ENCODE measurements around the gene AXIN1. TPM values are rescaled to one million over a fixed set of nuclear protein-coding genes. Genes with fewer than 3 reads are reported as not detected.
A peak's percentile ranks its signal among the peaks of the same experiment; 100 is the strongest.

Gene AXIN1
- total RNA-seq, 1 donor from 2014 or later, result 31.5 TPM

GRCh38 chr16:356741-357140 lies 4.2 kb upstream of the AXIN1 start:
- DNase-seq (ENCODE audit: extremely low spot score, unreplicated experiment), result no peak
- Mint-ChIP-seq H3K27ac (ENCODE audit: unreplicated experiment) (no peak overlapping the region), H3K36me3 (ENCODE audit: unreplicated experiment) (no peaks in the 10 kb centered on the region), H3K4me1 (ENCODE audit: unreplicated experiment) (no peaks in the 10 kb centered on the region), H3K9me3 (ENCODE audit: unreplicated experiment) (no peaks in the 10 kb centered on the region), H3K27me3 (ENCODE audit: unreplicated experiment) (no peaks in the 10 kb centered on the region), H3K4me3 (ENCODE audit: unreplicated experiment) (no peak overlapping the region)
- no peak for TF ChIP-seq CTCF (IDR thresholded peaks at IDR 0.05)

DNA sequence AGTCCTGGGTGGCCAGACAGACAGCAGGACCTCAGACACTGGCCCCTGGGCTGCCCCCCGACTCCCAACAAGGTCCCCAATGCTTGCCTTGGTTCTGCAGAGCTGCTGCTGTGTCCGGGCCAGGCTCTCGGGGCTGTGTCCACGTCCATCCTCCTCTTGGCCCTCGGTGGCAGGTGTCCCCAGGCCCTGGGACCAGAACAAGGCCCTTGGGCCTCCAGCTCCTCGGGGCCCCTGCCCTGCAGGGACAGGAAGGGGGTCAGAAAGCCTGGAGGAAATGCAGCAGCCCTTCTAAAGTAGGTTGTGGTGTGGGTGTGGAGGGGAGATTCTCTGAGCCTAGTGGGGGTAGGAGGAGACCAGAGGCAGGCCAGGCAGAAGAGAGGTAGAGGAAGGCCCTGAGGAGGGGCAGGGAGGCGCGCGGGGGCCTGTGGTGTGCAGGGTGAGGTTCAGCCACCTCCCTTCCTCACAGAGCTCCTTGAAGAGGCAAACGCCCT lies 2.5 kb upstream of the AXIN1 start:
- no peak for TF ChIP-seq CTCF (IDR thresholded peaks at IDR 0.05)
- no peak for DNase-seq (ENCODE audit: extremely low spot score, unreplicated experiment)
- no peak overlapping the region for H3K4me3 Mint-ChIP-seq (ENCODE audit: unreplicated experiment)
- peaks cover 4% of the 10 kb centered on the region for H3K36me3 Mint-ChIP-seq (ENCODE audit: unreplicated experiment)
- no peaks in the 10 kb centered on the region for H3K27me3 Mint-ChIP-seq (ENCODE audit: unreplicated experiment)
- H3K4me1 Mint-ChIP-seq (ENCODE audit: unreplicated experiment), result peaks cover 12% of the 10 kb centered on the region
- no peaks in the 10 kb centered on the region for H3K9me3 Mint-ChIP-seq (ENCODE audit: unreplicated experiment)
- H3K27ac Mint-ChIP-seq (ENCODE audit: unreplicated experiment), result no peak overlapping the region

DNA sequence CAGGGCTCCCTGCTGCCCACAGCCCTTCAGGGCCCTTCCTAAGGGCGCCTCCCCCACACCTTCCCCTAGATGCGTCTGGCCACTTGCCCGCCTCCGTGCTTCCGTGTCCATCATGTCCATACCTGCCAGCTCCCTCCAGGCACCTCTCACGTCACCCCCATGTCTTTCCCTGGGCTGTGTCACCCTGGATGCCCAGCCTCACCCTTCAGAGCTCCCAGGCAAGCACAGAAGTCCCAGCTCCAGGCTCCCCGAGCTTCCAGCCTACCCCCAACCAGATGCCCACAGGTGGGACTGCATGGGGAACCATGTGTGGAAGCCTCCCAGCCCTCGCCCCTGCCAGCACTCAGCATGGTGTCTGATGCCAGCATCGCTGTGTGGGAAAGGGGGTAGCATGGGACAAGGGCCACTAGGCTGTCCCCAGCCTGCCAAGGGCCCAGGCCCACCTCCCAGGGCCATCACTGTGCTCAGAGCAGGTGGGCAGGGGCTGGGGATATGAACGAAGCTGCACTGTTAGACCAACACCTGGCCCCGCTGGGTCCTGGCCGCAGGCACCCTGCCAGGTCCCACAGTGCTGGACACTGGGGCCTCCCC lies 1.9 kb upstream of the AXIN1 start:
- no peak for DNase-seq (ENCODE audit: extremely low spot score, unreplicated experiment)
- Mint-ChIP-seq H3K27ac (ENCODE audit: unreplicated experiment) (no peak overlapping the region), H3K4me1 (ENCODE audit: unreplicated experiment) (peaks cover 12% of the 10 kb centered on the region), H3K4me3 (ENCODE audit: unreplicated experiment) (no peak overlapping the region), H3K36me3 (ENCODE audit: unreplicated experiment) (peaks cover 4% of the 10 kb centered on the region), H3K27me3 (ENCODE audit: unreplicated experiment) (no peaks in the 10 kb centered on the region), H3K9me3 (ENCODE audit: unreplicated experiment) (no peaks in the 10 kb centered on the region)
- no peak for TF ChIP-seq CTCF (IDR thresholded peaks at IDR 0.05)

DNA sequence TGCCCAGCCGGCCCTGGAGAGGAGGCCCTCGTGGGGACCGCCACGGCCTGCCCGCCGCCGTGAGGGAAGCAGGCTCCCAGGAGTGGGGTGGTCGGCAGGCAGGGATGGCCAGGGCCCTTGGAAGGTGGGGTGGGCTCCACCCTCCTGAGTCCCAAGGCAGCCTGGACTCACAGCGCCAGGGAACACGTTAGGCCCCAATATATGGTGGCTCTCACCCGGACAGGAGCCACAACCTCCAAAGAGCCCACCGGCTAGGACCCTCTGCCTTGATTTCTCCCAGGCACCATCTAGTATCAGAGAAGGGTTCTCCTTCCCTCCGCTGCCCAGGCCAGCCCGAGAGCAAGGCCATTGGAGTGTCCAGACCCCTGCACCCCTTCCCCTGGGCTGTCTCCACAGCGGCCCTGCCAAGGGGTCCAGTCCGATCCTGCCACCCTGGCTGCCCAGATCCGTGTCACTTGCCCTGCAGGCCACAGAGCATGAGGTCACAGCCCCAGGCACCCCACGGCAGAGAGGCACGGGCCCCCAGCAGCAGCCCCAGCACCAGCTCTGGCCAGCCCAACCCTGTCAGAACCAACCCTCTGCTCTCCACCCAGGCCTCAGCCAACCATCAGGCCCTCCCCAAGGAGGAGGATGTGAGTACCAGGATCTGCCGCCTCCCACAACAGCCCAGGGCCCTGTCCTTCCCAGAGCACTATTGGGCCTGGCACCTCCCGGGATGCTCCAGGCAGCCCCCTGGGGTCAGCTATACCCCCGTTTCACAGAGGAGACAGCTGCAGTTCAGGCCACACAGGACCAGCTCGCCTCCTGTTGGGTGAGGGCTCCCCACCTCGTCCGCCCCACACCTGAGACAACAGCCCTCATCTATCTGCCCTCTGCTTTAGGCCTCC lies 1.1 kb upstream of the AXIN1 start:
- Mint-ChIP-seq H3K27ac (ENCODE audit: unreplicated experiment) (no peak overlapping the region), H3K36me3 (ENCODE audit: unreplicated experiment) (peaks cover 4% of the 10 kb centered on the region), H3K4me1 (ENCODE audit: unreplicated experiment) (peaks cover 12% of the 10 kb centered on the region), H3K27me3 (ENCODE audit: unreplicated experiment) (no peaks in the 10 kb centered on the region), H3K4me3 (ENCODE audit: unreplicated experiment) (no peak overlapping the region), H3K9me3 (ENCODE audit: unreplicated experiment) (no peaks in the 10 kb centered on the region)
- DNase-seq (ENCODE audit: extremely low spot score, unreplicated experiment), result peak; percentile 85
- TF ChIP-seq CTCF (IDR thresholded peaks at IDR 0.05), result no peak
